Uterus (tissue), 4 donors: ENCODE measurements around the gene SPATS1. TPM values are rescaled to one million over a fixed set of nuclear protein-coding genes. Genes with fewer than 3 reads are reported as not detected.
"Not testable (repeated sequence)": the region's sequence is repeated elsewhere in the genome, so short reads cannot be mapped to it uniquely, and the experiment has no call there.

Experiments used
- DNase-seq, 2 donors: peaks; one replicate each; pipeline ENCODE4 v3.0.0-alpha.2; 2019 to 2020
- H3K27ac ChIP-seq, 2 donors: fragments of 200-600 bp; sonication (generic); 1 replicate in 1 of 2; 2 replicates in 1 of 2; pipeline ENCODE4 v1.5.1; 2016 to 2018
- H3K27me3 ChIP-seq, 2 donors: fragments of 200-600 bp; sonication (generic); one replicate each; pipeline ENCODE4 v1.5.1; 2018 to 2019; ENCODE audit warnings: control low read depth in 1 of 2
- H3K36me3 ChIP-seq, 2 donors: fragments of 200-600 bp; sonication (generic); one replicate each; pipeline ENCODE4 v1.5.1; 2019; ENCODE audit warnings: control low read depth in 1 of 2
- H3K4me1 ChIP-seq, 2 donors: fragments of 200-600 bp; sonication (generic); one replicate each; pipeline ENCODE4 v1.5.1; 2018 to 2019; ENCODE audit warnings: control low read depth in 1 of 2
- H3K4me3 ChIP-seq, 2 donors: fragments of 200-600 bp; sonication (generic); 1 replicate in 1 of 2; 2 replicates in 1 of 2; pipeline ENCODE4 v1.5.1; 2018 to 2019; ENCODE audit warnings: mild to moderate bottlenecking in 1 of 2
- H3K9me3 ChIP-seq, 2 donors: fragments of 200-600 bp; sonication (generic); one replicate each; pipeline ENCODE4 v1.5.1; 2019; ENCODE audit warnings: control low read depth in 1 of 2
- POLR2A ChIP-seq, 2 donors: fragments of 450-650 bp; IDR thresholded peaks; one replicate each; pipeline ENCODE4 v1.6.1; 2016; ENCODE audit warnings: antibody characterized with exemption in 2 of 2, mild to moderate bottlenecking in 1 of 2, moderate library complexity in 1 of 2
- intact Hi-C: fragments of 100-400 bp; cut with DNase I; formaldehyde crosslinking; loops from one replicate; pipeline ENCODE4 v1.15.1; 2023; ENCODE audit warnings: low total_unique reads
- total RNA-seq, 4 donors: library from RNA; depleted of rRNA in 3 of 4; stranded (reverse); fragments of >200 nt in 3 of 4; gene quantifications; one replicate each; pipeline versions ENCODE4 v1.1.0 to v1.2.4, GENCODE V29; 2014 to 2023
- TF ChIP-seq, protein P1 (sequence below), 4 experiments: fragments of 200-600 bp in 2 of 4; fragments of 450-650 bp in 2 of 4; sonication (generic) in 2 of 4; IDR thresholded peaks; one replicate each; pipeline ENCODE4 v1.5.1; 2016 to 2019; ENCODE audit warnings: antibody characterized with exemption in 4 of 4, mild to moderate bottlenecking in 2 of 4, moderate library complexity in 1 of 4
- donor health status: DM: yes; HTN: yes; CAD: no.

Gene SPATS1
- total RNA-seq, 4 donors from 2014 or later: 0.62 TPM; not detected in 3

GRCh38 chr6:44311767-44312166 is 30.7 kb upstream of the SPATS1 start:
- Histone ChIP-seq H3K4me1 (peaks cover 0 to 7% of the 10 kb centered on the region in 2 donors), H3K27me3 (no peaks in the 10 kb centered on the region), H3K4me3 (no peak overlapping the region), H3K36me3 (no peaks in the 10 kb centered on the region), H3K9me3 (no peaks in the 10 kb centered on the region), H3K27ac (no peak overlapping the region)
- no peak for TF ChIP-seq POLR2A (IDR thresholded peaks at IDR 0.05)
- TF ChIP-seq, protein P1, sequence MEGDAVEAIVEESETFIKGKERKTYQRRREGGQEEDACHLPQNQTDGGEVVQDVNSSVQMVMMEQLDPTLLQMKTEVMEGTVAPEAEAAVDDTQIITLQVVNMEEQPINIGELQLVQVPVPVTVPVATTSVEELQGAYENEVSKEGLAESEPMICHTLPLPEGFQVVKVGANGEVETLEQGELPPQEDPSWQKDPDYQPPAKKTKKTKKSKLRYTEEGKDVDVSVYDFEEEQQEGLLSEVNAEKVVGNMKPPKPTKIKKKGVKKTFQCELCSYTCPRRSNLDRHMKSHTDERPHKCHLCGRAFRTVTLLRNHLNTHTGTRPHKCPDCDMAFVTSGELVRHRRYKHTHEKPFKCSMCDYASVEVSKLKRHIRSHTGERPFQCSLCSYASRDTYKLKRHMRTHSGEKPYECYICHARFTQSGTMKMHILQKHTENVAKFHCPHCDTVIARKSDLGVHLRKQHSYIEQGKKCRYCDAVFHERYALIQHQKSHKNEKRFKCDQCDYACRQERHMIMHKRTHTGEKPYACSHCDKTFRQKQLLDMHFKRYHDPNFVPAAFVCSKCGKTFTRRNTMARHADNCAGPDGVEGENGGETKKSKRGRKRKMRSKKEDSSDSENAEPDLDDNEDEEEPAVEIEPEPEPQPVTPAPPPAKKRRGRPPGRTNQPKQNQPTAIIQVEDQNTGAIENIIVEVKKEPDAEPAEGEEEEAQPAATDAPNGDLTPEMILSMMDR (IDR thresholded peaks at IDR 0.05): no peak
- no peak for DNase-seq
- intact Hi-C loops: no loop called here

GRCh38 chr6:44312901-44313788 is 29.3 kb upstream of the SPATS1 start, which contains the start of gene AARS2:
Gene AARS2 (minus strand): TSS chr6:44313347. CDS start chr6:44313323, 24 bp downstream.
- Histone ChIP-seq H3K9me3 (no peaks in the 10 kb centered on the region), H3K4me1 (peaks cover 0 to 7% of the 10 kb centered on the region in 2 donors), H3K27ac (peak within 1 kb of the TSS; percentile 61 to 82), H3K36me3 (no peaks in the 10 kb centered on the region), H3K27me3 (no peaks in the 10 kb centered on the region), H3K4me3 (peak within 1 kb of the TSS; percentile 72 to 75)
- TF ChIP-seq POLR2A (IDR thresholded peaks at IDR 0.05): peak in 1 of 2 donors; percentile 53
- TF ChIP-seq, protein P1 (IDR thresholded peaks at IDR 0.05): peak; percentile 88 to 97 (median 93)
- peak; percentile 78 to 86 for DNase-seq
- intact Hi-C loops: no loop called here

DNA sequence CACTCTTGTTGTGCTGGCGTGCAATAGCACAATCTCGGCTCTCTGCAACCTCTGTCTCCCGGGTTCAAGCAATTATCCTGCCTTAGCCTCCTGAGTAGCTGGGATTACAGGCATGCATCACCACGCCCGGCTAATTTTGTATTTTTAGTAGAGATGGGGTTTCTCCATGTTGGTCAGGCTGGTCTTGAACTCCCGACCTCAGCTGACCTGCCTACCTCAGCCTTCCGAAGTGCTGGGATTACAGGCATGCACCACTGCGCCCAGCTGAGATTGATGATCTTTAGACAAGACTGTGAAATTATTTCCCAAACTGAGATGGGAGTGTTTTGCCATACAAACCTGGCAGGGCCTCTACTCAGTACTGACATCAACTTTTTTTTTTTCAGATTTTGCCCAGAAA is 27.8 kb upstream of the SPATS1 start:
- H3K27ac ChIP-seq, H3K9me3 ChIP-seq, DNase-seq, H3K27me3 ChIP-seq, intact Hi-C loops, H3K4me3 ChIP-seq, H3K4me1 ChIP-seq, H3K36me3 ChIP-seq: not testable (repeated sequence)

DNA sequence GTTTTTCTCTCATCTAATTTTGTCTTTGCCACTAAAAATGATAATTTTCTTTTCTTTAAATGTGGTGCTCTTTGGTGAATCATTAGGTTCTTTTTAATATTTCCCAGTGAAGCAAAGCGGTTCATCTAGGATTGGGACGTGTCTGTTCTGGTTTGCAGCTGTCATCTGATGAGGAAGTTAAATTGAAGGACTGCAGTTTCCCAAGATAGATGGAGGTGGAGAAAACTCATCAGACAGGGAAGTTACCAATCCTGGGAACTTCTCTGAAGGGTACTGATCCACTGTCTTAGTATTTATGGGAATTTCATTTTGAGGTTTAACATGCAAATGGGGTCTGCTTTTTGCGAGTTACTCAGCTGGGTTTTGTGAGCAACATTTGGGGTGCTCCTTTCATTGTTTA is 26.9 kb upstream of the SPATS1 start:
- Histone ChIP-seq H3K27ac (no peak overlapping the region), H3K36me3 (no peaks in the 10 kb centered on the region), H3K4me1 (peaks cover 0 to 7% of the 10 kb centered on the region in 2 donors), H3K4me3 (no peak overlapping the region), H3K27me3 (no peaks in the 10 kb centered on the region), H3K9me3 (no peaks in the 10 kb centered on the region)
- TF ChIP-seq, protein P1 (IDR thresholded peaks at IDR 0.05): no peak
- TF ChIP-seq POLR2A (IDR thresholded peaks at IDR 0.05): no peak
- intact Hi-C loops: no loop called here
- no peak for DNase-seq

DNA sequence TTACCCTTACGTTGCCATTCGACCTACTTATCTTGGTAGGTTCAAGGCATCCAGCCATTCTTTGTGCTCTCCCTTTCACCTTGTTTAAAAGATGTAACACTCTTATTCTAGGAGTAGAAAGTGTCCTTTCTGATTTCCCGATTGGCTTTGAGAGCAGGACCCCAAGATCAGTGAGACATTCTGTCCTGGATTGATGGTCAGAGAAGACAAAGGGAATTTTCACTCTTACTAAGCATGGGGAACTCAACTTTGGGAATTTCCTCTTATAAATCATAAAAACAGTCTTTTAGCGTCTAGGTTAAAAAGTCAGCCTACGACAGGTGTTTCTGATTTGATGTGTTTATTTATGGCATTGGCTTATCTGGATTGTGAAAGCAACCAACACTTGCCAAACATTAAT is 26.5 kb upstream of the SPATS1 start:
- no peak overlapping the region for H3K4me3 ChIP-seq
- TF ChIP-seq, protein P1 (IDR thresholded peaks at IDR 0.05): no peak
- no peak for TF ChIP-seq POLR2A (IDR thresholded peaks at IDR 0.05)
- no peaks in the 10 kb centered on the region for H3K36me3 ChIP-seq
- no peak overlapping the region for H3K27ac ChIP-seq
- intact Hi-C loops: no loop called here
- no peaks in the 10 kb centered on the region for H3K9me3 ChIP-seq
- no peak for DNase-seq
- no peaks in the 10 kb centered on the region for H3K27me3 ChIP-seq
- H3K4me1 ChIP-seq: peaks cover 0 to 7% of the 10 kb centered on the region in 2 donors
